H9 (cell line): ENCODE data around the gene TMEM131. TPM values are rescaled to one million over a fixed set of nuclear protein-coding genes. Genes with fewer than 3 reads are reported as not detected.

ENCODE experiments used
- DNase-seq: peaks from one replicate; pipeline ENCODE4 v3.0.0-alpha.2; 2017
- H2AFZ ChIP-seq: one replicate; pipeline ENCODE4 v1.6.1; 2013; ENCODE audit warnings: mild to moderate bottlenecking, low read length, control low read depth, moderate library complexity
- H2AK5ac ChIP-seq: 2 replicates; pipeline ENCODE4 v1.6.1; 2013; ENCODE audit warnings: low read length, control low read depth, mixed read lengths; ENCODE audit not compliant: insufficient read length
- H2BK120ac ChIP-seq: one replicate; pipeline ENCODE4 v1.6.1; 2013; ENCODE audit warnings: low read depth, mild to moderate bottlenecking, low read length, control low read depth, inconsistent platforms; ENCODE audit not compliant: poor library complexity, severe bottlenecking
- H2BK12ac ChIP-seq: 2 replicates; pipeline ENCODE4 v1.6.1; 2013; ENCODE audit warnings: low read length, control low read depth, mixed read lengths, low read depth; ENCODE audit not compliant: insufficient read length
- H2BK15ac ChIP-seq: 2 replicates; pipeline ENCODE4 v1.6.1; 2013; ENCODE audit warnings: low read depth, low read length, control low read depth
- H2BK20ac ChIP-seq: one replicate; pipeline ENCODE4 v1.6.1; 2013; ENCODE audit warnings: low read depth, mild to moderate bottlenecking, low read length, control low read depth, inconsistent platforms; ENCODE audit not compliant: poor library complexity, severe bottlenecking
- H2BK5ac ChIP-seq: 2 replicates; pipeline ENCODE4 v1.6.1; 2013; ENCODE audit warnings: low read length, control low read depth, mixed read lengths; ENCODE audit not compliant: insufficient read length
- H3K14ac ChIP-seq: 2 replicates; pipeline ENCODE4 v1.6.1; 2013; ENCODE audit warnings: low read length, control low read depth; ENCODE audit not compliant: insufficient read depth
- H3K18ac ChIP-seq: 2 replicates; pipeline ENCODE4 v1.6.1; 2013; ENCODE audit warnings: low read depth, mild to moderate bottlenecking, mixed read lengths, low read length, control low read depth; ENCODE audit not compliant: insufficient read length
- H3K23ac ChIP-seq: 2 replicates; pipeline ENCODE4 v1.6.1; 2013; ENCODE audit warnings: low read length, control low read depth, mixed read lengths, low read depth; ENCODE audit not compliant: insufficient read length
- H3K23me2 ChIP-seq: 2 replicates; pipeline ENCODE4 v1.6.1; 2013; ENCODE audit warnings: low read depth, mild to moderate bottlenecking, mixed read lengths, low read length, control low read depth; ENCODE audit not compliant: insufficient read length, poor library complexity, severe bottlenecking
- H3K27ac ChIP-seq: 2 replicates; pipeline ENCODE4 v1.5.1; 2013; ENCODE audit warnings: low read length, control low read depth, mixed read lengths, low read depth; ENCODE audit not compliant: insufficient read length
- H3K27me3 ChIP-seq: 2 replicates; pipeline ENCODE4 v1.6.1; 2013; ENCODE audit warnings: low read length, control low read depth, inconsistent platforms; ENCODE audit not compliant: insufficient read depth
- H3K4ac ChIP-seq: 2 replicates; pipeline ENCODE4 v1.6.1; 2013; ENCODE audit warnings: low read depth, mild to moderate bottlenecking, control low read depth, inconsistent platforms, low read length, moderate library complexity
- H3K4me1 ChIP-seq: 2 replicates; pipeline ENCODE4 v1.6.1; 2013; ENCODE audit warnings: low read length, control low read depth, inconsistent platforms; ENCODE audit not compliant: insufficient read depth
- H3K4me2 ChIP-seq: 2 replicates; pipeline ENCODE4 v1.6.1; 2013; ENCODE audit warnings: low read length, control low read depth, mixed read lengths; ENCODE audit not compliant: insufficient read length, insufficient read depth
- H3K56ac ChIP-seq: 2 replicates; pipeline ENCODE4 v1.6.1; 2013; ENCODE audit warnings: low read depth, mild to moderate bottlenecking, mixed read lengths, low read length, control low read depth; ENCODE audit not compliant: insufficient read length
- H3K79me1 ChIP-seq: 2 replicates; pipeline ENCODE4 v1.6.1; 2013; ENCODE audit warnings: low read depth, mild to moderate bottlenecking, moderate library complexity, low read length, control low read depth, inconsistent platforms; ENCODE audit not compliant: insufficient read depth, poor library complexity, severe bottlenecking
- H3K79me2 ChIP-seq: 2 replicates; pipeline ENCODE4 v1.6.1; 2013; ENCODE audit warnings: low read length, control low read depth, inconsistent platforms; ENCODE audit not compliant: insufficient read depth
- H3K9ac ChIP-seq: 2 replicates; pipeline ENCODE4 v1.6.1; 2013; ENCODE audit warnings: low read length, control low read depth, mixed read lengths; ENCODE audit not compliant: insufficient read length; ENCODE audit errors: extremely low read depth
- H3K9me3 ChIP-seq: one replicate; pipeline ENCODE4 v1.6.1; 2013; ENCODE audit warnings: low read depth, low read length, inconsistent platforms; ENCODE audit not compliant: control insufficient read depth
- H3T11ph ChIP-seq: one replicate; pipeline ENCODE4 v1.6.1; 2013; ENCODE audit warnings: mild to moderate bottlenecking, low read length, control low read depth, inconsistent platforms
- H4K20me1 ChIP-seq: one replicate; pipeline ENCODE4 v1.6.1; 2013; ENCODE audit not compliant: control insufficient read depth, insufficient read length, insufficient read depth
- H4K5ac ChIP-seq: 2 replicates; pipeline ENCODE4 v1.6.1; 2013; ENCODE audit warnings: low read depth, mild to moderate bottlenecking, mixed read lengths, low read length, control low read depth; ENCODE audit not compliant: insufficient read length
- H4K8ac ChIP-seq: replicated peaks from 2 replicates; pipeline ENCODE4 v1.6.1; 2013; ENCODE audit warnings: low read length, control low read depth, mixed read lengths, low read depth; ENCODE audit not compliant: insufficient read length
- H4K91ac ChIP-seq: 2 replicates; pipeline ENCODE4 v1.6.1; 2013; ENCODE audit warnings: low read depth, mild to moderate bottlenecking, moderate library complexity, mixed read lengths, low read length, control low read depth; ENCODE audit not compliant: insufficient read length
- H3K27ac Mint-ChIP-seq, 3 experiments: 2 replicates in 2 of 3; 3 replicates in 1 of 3; pipeline ENCODE4 v1.8.0; 2020 to 2021; ENCODE audit warnings: mixed read lengths in 3 of 3, mild to moderate bottlenecking in 1 of 3, moderate library complexity in 1 of 3
- H3K27me3 Mint-ChIP-seq: 2 replicates; pipeline ENCODE4 v1.8.0; 2021; ENCODE audit warnings: low read depth, mild to moderate bottlenecking, moderate library complexity, mixed read lengths
- H3K36me3 Mint-ChIP-seq, 3 experiments: 2 replicates in 2 of 3; 3 replicates in 1 of 3; pipeline ENCODE4 v1.8.0; 2020 to 2021; ENCODE audit warnings: low read depth in 3 of 3, mixed read lengths in 3 of 3; ENCODE audit not compliant: insufficient read depth in 1 of 3
- H3K4me1 Mint-ChIP-seq, 2 experiments: 2 replicates each; pipeline ENCODE4 v1.8.0; 2020; ENCODE audit warnings: mixed read lengths in 2 of 2
- H3K4me3 Mint-ChIP-seq, 2 experiments: 2 replicates in 1 of 2; 3 replicates in 1 of 2; pipeline ENCODE4 v1.8.0; 2020 to 2021; ENCODE audit warnings: mild to moderate bottlenecking in 2 of 2, mixed read lengths in 2 of 2, moderate library complexity in 1 of 2
- H3K9me3 Mint-ChIP-seq, 2 experiments: 2 replicates in 1 of 2; 3 replicates in 1 of 2; pipeline ENCODE4 v1.8.0; 2020; ENCODE audit warnings: mild to moderate bottlenecking in 2 of 2, mixed read lengths in 2 of 2, moderate library complexity in 1 of 2
- CTCF ChIP-seq: fragments of 200-600 bp; sonication (generic); conservative IDR thresholded peaks from 3 replicates; pipeline ENCODE4 v1.8.0; 2021; ENCODE audit warnings: antibody characterized with exemption, mild to moderate bottlenecking
- WGBS: extraction: QIAGEN DNeasy Blood & Tissue Kit; methylation state at CpG from one replicate; pipeline ENCODE4 v1.1.7; 2013; ENCODE audit warnings: missing lambda C conversion rate, low lambda C conversion rate, mixed read lengths; ENCODE audit not compliant: insufficient read length; ENCODE audit errors: extremely low coverage; 5-methylcytosine and 5-hydroxymethylcytosine counted together
- total RNA-seq: library from RNA; stranded (reverse); gene quantifications from 2 replicates; pipeline ENCODE4 v1.2.1, GENCODE V29; 2021

Gene TMEM131
- total RNA-seq, 1 experiment from 2014 or later = 20.9 TPM

DNA sequence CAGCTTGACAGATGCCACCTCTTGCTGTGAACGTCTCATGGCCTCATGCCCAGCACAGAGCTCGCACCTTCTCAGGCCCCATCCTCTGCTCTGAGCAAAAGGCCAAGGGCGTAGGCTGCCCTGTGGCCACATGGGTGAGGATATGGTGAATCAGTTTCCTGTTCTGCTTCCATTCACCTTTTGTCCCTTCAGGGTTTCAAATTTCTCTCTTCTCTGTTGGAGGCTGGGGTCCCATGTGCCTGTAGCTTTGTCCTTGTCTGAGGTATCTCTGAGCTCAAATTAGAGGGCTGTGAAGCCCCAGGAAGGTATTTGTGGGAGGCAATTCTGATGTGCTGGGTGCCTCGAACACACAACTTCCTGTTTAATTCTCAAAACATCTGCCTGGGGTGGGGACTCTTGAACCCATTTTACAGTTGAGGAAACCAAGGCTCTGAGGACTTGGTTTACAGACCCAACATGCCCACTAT lies 253.3 kb downstream of the TMEM131 start:
- H2BK15ac ChIP-seq = no peak overlapping the region
- H4K20me1 ChIP-seq = no peaks in the 10 kb centered on the region
- Mint-ChIP-seq H3K27ac (no peak overlapping the region), H3K4me3 (no peak overlapping the region), H3K9me3 (no peaks in the 10 kb centered on the region; a peak in 1 of 5 replicates), H3K36me3 (peaks cover 0 to 2% (median 2%) of the 10 kb centered on the region in 3 experiments; a peak in 3 of 7 replicates), H3K4me1 (peaks cover 17% of the 10 kb centered on the region in 2 experiments), H3K27me3 (peaks cover 15% of the 10 kb centered on the region)
- H2BK20ac ChIP-seq = no peak overlapping the region
- no peaks in the 10 kb centered on the region for H3K79me1 ChIP-seq
- no peak overlapping the region for H3K18ac ChIP-seq
- H3K14ac ChIP-seq = no peak overlapping the region
- H4K91ac ChIP-seq = no peak overlapping the region
- no peak overlapping the region for H3K4me2 ChIP-seq
- no peak overlapping the region for H3K23ac ChIP-seq
- no peaks in the 10 kb centered on the region for H3K9me3 ChIP-seq
- H4K5ac ChIP-seq = no peak overlapping the region
- H2BK12ac ChIP-seq = no peak overlapping the region
- no CpG with 5 or more reads among the region's 4 CpGs for WGBS
- H3K27me3 ChIP-seq = no peaks in the 10 kb centered on the region
- DNase-seq = no peak
- no peaks in the 10 kb centered on the region for H3K23me2 ChIP-seq
- H2AFZ ChIP-seq = no peak overlapping the region
- H2AK5ac ChIP-seq = no peak overlapping the region
- no peak overlapping the region for H3K9ac ChIP-seq
- H3K79me2 ChIP-seq = no peaks in the 10 kb centered on the region
- H3K56ac ChIP-seq = no peak overlapping the region
- no peak overlapping the region for H3T11ph ChIP-seq
- no peak for TF ChIP-seq CTCF
- H3K4me1 ChIP-seq = no peaks in the 10 kb centered on the region
- H4K8ac ChIP-seq = no peak overlapping the region
- no peak overlapping the region for H3K4ac ChIP-seq
- H3K27ac ChIP-seq = no peak overlapping the region
- no peak overlapping the region for H2BK5ac ChIP-seq
- H2BK120ac ChIP-seq = no peak overlapping the region
